GM12892 (cell line): ENCODE measurements around the gene CACNA1B.

Experiments
- POLR2A ChIP-seq: IDR thresholded peaks from 2 replicates; pipeline ENCODE4 v1.6.1; 2011; ENCODE audit warnings: low read depth, low read length, control low read depth
- POLR2AphosphoS5 ChIP-seq: IDR thresholded peaks from 2 replicates; pipeline ENCODE4 v1.6.1; 2011; ENCODE audit warnings: low read depth, low read length, control low read depth
- TAF1 ChIP-seq: IDR thresholded peaks from 2 replicates; pipeline ENCODE4 v1.6.1; 2011; ENCODE audit warnings: low read depth, mild to moderate bottlenecking, control low read depth, low read length, borderline replicate concordance

DNA sequence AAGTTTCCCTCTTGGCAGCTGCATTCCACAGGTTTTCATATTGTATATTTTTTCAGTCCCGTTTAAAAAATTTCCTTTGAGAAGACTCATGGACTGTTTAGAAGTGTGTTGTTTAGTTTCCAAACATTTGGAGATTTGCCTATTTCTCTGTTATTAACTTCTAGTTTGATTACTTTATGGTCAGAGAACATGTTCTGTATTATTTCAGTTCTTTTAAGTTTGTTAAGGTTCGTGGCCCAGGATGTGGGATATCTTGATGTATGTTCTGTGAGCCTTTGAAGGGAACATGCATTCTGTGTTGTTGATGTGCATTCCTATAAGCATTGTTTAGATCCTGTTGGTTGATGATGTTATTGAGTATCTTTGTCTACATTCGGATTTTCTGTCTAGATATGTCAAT lies 153.6 kb downstream of the CACNA1B start:
- TF ChIP-seq POLR2A (no peak), POLR2AphosphoS5 (no peak), TAF1 (no peak)
